Measurements from ENCODE around the gene DYRK4. TPM values are rescaled to one million over a fixed set of nuclear protein-coding genes. Genes with fewer than 3 reads are reported as not detected.
A peak's percentile ranks its signal among the peaks of the same experiment; 100 is the strongest.

The DYRK4 gene
- total RNA-seq, 3 donors from 2014 or later (not counting 1 experiment from before 2014, with no cell fraction given) = 11.3 to 15.3 (median 14.2) TPM

DNA sequence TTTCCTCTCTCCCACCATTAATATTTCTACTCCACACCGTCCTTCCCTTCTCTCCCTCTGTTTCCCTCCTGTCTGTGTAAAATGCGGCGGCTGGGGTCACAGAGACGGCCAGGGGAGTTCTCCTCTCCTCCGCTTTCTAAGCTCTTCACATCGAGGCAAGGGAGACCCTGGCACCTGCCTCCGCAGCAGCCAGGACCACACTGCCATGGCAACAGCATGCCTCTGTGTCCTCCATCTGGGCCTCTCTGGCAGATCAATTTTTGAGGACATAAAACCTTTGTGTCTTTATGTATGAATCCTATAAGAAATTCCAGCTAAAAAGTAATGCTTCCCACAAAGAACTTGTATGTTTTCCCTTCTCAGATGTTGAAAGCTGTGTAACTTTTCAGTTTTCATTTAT lies 41.4 kb downstream of the DYRK4 start:
- Histone ChIP-seq H3K36me3 (ENCODE audit: control insufficient read depth, insufficient read depth, low read length) (no peaks in the 10 kb centered on the region), H3K4me3 (ENCODE audit: low read length) (no peak overlapping the region), H3K27ac (ENCODE audit: low read length) (no peak overlapping the region), H3K4me1 (ENCODE audit: control insufficient read depth, insufficient read depth, low read length) (no peaks in the 10 kb centered on the region), H3K27me3 (ENCODE audit: control insufficient read depth, insufficient read depth, low read length) (no peaks in the 10 kb centered on the region), H3K9me3 (ENCODE audit: control insufficient read depth, insufficient read depth, low read length) (no peaks in the 10 kb centered on the region)
- ATAC-seq = no peak
- WGBS (ENCODE audit: insufficient coverage) = 79% methylated on average over 7 of the region's 7 CpGs
- intact Hi-C loops (cut with micrococcal nuclease) = no loop called here
- Mint-ChIP-seq H3K9me3 (no peaks in the 10 kb centered on the region), H3K36me3 (no peaks in the 10 kb centered on the region), H3K27me3 (ENCODE audit: low read depth in 2 of 2) (peaks cover 14 to 19% of the 10 kb centered on the region in 2 donors), H3K4me3 (no peak overlapping the region), H3K27ac (no peak overlapping the region), H3K4me1 (peaks cover 16 to 17% of the 10 kb centered on the region in 2 donors)
- TF ChIP-seq CTCF (IDR thresholded peaks at IDR 0.05) = no peak
- no peak for DNase-seq

GRCh38 chr12:4603946-4604345 lies 41.9 kb downstream of the DYRK4 start:
- no peaks in the 10 kb centered on the region for H3K36me3 Mint-ChIP-seq
- H3K27ac Mint-ChIP-seq = no peak overlapping the region
- H3K27me3 Mint-ChIP-seq (ENCODE audit: low read depth in 2 of 2) = peaks cover 14 to 19% of the 10 kb centered on the region in 2 donors
- no peak for DNase-seq
- Histone ChIP-seq H3K27ac (ENCODE audit: low read length) (no peak overlapping the region), H3K9me3 (ENCODE audit: control insufficient read depth, insufficient read depth, low read length) (no peaks in the 10 kb centered on the region), H3K36me3 (ENCODE audit: control insufficient read depth, insufficient read depth, low read length) (no peaks in the 10 kb centered on the region), H3K27me3 (ENCODE audit: control insufficient read depth, insufficient read depth, low read length) (no peaks in the 10 kb centered on the region), H3K4me1 (ENCODE audit: control insufficient read depth, insufficient read depth, low read length) (no peaks in the 10 kb centered on the region), H3K4me3 (ENCODE audit: low read length) (no peak overlapping the region)
- intact Hi-C loops (cut with micrococcal nuclease) = no loop called here
- no peaks in the 10 kb centered on the region for H3K9me3 Mint-ChIP-seq
- no peak for ATAC-seq
- H3K4me3 Mint-ChIP-seq = no peak overlapping the region
- no CpG with 5 or more reads among the region's 1 CpG for WGBS (ENCODE audit: insufficient coverage)
- TF ChIP-seq CTCF (IDR thresholded peaks at IDR 0.05) = no peak
- H3K4me1 Mint-ChIP-seq = peaks cover 16 to 17% of the 10 kb centered on the region in 2 donors

- WGBS (ENCODE audit: insufficient coverage) = under 1% methylated on average over 22 of the region's 25 CpGs
- Histone ChIP-seq H3K4me1 (ENCODE audit: control insufficient read depth, insufficient read depth, low read length) (no peaks in the 10 kb centered on the region), H3K27ac (ENCODE audit: low read length) (peak overlapping the region; percentile 28)
Observed at GRCh38 chr12:4604684-4605193, 42.7 kb downstream of the DYRK4 start.

More at GRCh38 chr12:4604684-4605193, 42.7 kb downstream of the DYRK4 start:
- H3K36me3 Mint-ChIP-seq = no peaks in the 10 kb centered on the region
- H3K4me1 Mint-ChIP-seq = peaks cover 16 to 17% of the 10 kb centered on the region in 2 donors
- peak overlapping the region; percentile 99 for H3K4me3 Mint-ChIP-seq
- Histone ChIP-seq H3K4me3 (ENCODE audit: low read length) (peak overlapping the region; percentile 84), H3K27me3 (ENCODE audit: control insufficient read depth, insufficient read depth, low read length) (no peaks in the 10 kb centered on the region), H3K9me3 (ENCODE audit: control insufficient read depth, insufficient read depth, low read length) (no peaks in the 10 kb centered on the region), H3K36me3 (ENCODE audit: control insufficient read depth, insufficient read depth, low read length) (no peaks in the 10 kb centered on the region)
- no peaks in the 10 kb centered on the region for H3K9me3 Mint-ChIP-seq
- peak; percentile 97 to 99 (median 98) for ATAC-seq
- peak; percentile 98 for TF ChIP-seq CTCF (IDR thresholded peaks at IDR 0.05)
- peak; percentile 64 to 88 for DNase-seq
- intact Hi-C loops (cut with micrococcal nuclease) = no loop called here
- peak overlapping the region; percentile 81 to 87 for H3K27ac Mint-ChIP-seq
- H3K27me3 Mint-ChIP-seq (ENCODE audit: low read depth in 2 of 2) = peaks cover 14 to 19% of the 10 kb centered on the region in 2 donors
